Stimulated activated CD4-positive, alpha-beta T cell treated with anti-CD3 and anti-CD28 coated beads, Interleukin-15, amount 100 ng/mL, for 48 hours (primary cell): Measurements from ENCODE around the gene STN1.

Experiments
- DNase-seq, 2 donors: peaks; one replicate each; pipeline ENCODE4 v3.0.0-alpha.2; 2020; ENCODE audit warnings: low read depth in 2 of 2

Gene STN1, protein sequence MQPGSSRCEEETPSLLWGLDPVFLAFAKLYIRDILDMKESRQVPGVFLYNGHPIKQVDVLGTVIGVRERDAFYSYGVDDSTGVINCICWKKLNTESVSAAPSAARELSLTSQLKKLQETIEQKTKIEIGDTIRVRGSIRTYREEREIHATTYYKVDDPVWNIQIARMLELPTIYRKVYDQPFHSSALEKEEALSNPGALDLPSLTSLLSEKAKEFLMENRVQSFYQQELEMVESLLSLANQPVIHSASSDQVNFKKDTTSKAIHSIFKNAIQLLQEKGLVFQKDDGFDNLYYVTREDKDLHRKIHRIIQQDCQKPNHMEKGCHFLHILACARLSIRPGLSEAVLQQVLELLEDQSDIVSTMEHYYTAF

DNA sequence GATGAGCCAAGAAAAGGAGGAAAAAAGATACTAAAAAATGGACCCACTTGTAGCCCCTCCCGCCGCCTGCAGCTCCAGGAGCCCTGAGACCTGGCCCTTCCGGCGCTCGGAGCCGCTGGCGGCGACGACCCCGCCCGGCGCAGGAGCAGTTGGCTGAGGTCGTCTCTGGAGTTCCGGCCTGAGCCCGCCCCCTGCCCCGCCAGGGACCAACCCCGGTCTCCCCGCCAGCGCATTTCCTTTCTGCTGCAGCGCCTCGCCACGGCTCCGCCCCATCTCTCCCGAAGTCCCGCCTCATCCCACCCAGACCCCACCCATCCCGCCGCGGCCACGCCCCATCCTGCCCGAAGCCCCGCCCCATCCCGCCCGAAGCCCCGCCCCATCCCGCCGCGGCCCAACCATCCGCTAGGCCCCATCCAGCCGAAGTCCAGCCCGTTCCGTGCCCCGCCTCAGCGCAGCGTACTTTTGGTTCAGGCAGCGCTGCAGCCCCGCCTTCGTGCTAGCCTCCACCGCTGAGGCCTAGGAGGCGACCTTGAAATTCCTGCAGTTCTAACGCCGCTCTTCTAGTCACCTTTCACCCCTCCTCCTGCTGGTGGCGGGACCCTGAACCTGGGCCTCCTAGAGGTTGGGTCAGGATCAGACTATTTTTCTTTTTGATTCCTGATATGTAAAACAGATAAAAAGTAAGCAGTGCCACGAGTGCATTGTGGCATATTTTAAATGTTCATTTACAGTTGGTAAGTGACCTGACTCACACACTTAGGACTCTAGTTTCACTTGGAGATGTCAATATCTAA, at the start of gene STN1:
STN1 (minus strand) TSS at position 132 of the 794 bp plus-strand sequence. CDS start 590 bp downstream, outside the sequence.
- DNase-seq: peak; percentile 94 to 96

DNA sequence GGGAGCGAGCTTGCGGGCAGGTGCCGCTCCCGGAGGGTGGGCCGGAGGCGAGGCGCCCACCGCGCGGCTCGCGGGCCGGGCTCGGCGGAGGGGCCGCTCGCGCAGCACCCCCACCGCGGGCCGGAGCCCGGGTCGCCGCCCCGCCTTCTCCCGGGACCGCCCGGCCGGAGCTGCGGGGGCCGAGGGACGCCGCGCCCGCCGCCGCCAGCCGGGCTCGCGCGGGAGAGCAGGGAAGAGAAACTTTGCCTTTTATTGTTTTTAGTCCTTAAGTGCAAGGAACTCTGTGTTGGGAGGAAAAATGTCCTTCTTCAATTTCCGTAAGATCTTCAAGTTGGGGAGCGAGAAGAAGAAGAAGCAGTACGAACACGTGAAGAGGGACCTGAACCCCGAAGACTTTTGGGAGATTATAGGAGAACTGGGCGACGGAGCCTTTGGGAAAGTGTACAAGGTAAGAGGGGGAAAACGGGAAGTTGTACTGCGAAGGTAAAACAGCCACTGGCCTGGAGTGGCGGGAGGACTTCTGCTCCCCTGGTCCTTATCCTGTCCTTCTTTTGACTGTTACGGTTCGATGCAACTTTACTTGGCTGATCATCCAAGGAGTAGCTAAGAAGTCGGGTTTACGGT, 49.6 kb upstream of the STN1 start:
- DNase-seq: no peak

DNA sequence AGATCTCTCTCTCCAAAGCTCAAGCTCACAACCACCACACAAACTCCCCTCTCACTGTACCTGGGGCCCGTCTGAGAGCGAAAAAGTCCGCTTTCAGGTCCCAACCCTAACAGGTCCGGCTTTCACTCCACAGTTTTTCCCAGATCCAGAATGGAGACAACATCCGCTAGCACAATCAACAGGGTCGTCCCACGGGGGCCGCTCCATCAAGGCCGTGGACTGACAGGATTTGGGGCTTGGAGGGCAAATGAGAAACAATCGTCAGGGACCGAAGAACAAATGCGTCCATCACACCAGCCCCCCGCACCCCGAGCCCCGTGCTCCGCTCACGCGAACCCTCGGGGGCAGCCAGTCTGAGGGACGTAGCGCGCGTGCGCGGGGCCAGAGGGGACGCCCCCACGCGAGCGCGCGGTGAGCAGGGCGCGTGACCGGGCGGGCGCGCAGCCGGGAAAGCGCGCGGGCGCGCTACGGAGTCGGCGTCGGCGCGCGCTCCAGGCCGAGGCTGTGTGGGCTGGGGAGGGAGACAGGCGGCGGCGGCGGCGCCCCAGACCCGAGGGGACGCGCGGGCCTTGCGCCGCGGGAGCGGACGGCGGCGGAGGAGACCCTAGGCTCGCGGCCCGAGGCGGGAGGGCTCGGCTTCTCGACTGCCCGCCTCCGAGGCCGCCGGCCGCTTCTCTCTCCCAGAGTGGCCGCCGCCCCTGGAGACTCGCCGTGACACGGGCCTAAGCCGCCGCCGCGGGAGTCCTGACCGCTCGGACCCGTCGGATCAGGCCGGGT, 48.9 kb upstream of the STN1 start, which contains the start of gene SLK:
SLK (plus strand) TSS at position 470 of the 777 bp plus-strand sequence. CDS start 606 bp downstream, outside the sequence.
- peak; percentile 55 to 74 for DNase-seq

DNA sequence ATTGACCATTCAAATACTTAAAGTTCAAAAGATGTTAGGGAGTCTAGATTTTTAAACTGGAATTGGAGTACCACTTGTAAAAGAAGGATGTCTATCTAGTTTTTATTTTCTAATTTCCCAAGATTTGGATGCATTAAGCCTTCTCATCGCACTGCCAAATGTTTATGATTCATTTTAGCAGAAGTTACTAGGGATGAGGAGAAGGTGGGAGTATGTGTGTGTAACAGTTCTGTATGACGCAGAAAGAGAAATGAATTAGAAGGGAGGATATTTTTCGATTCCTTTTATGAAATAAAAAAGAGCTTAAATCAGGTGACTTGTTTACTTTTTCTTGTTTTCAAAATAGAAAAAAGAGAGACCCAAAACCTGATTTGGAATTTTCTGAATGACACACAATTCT, 42.1 kb upstream of the STN1 start:
- no peak for DNase-seq

DNA sequence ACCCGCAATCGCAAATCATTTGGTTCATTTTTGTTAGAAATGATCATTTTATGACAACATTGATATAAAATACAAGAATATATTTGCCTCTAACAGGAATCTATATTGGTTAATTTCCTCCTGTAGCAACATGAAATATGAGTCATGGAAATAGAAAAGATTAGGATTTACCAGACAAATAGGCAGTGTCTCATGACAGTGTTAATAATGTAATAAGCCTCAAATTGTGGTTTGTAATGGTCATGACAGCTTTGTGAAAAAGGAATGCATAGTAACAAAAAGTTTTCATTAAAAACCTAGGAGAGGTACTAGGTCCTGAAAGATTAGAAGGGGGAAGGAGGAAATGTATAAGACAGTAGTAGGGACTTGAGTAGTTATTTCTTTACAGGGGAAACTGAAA, 41.0 kb upstream of the STN1 start:
- no peak for DNase-seq

DNA sequence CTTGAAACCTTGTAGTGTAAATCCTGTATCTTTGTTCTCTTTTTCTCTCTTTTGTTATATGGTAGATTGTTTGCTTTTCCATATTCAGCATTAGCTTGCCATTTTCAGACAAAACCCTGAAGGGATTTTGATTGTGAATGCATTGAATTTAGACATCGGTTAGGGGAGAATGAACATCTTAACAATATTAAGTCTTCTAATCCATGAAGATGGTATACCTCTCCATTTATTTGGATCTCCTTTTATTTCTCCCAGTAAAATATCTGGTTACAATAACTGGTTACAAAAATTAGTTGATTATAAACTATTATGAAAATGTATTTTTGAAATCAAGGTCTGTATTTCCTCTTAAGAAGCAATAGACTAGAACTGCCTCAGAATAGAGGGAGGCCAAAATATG, 36.6 kb upstream of the STN1 start:
- no peak for DNase-seq

DNA sequence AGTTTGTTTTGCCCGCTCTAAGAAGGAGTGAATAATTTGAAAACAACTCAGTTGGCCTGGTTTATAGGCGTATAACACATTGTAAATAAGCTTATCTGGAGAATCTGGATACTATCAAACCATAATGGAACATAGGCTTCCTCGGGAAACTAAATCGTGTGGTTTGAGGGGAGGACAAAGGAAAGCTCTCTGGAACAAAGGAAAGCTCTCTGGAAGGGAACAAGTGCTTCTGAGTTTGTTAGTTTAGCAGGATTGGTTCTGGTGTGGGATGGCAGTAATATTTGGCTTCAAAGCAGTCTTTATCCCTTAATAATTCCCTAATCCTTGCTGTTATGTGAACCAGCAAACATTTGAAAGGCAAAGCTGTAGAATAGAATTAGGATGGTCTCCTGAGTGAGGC, 34.0 kb upstream of the STN1 start:
- DNase-seq: no peak

DNA sequence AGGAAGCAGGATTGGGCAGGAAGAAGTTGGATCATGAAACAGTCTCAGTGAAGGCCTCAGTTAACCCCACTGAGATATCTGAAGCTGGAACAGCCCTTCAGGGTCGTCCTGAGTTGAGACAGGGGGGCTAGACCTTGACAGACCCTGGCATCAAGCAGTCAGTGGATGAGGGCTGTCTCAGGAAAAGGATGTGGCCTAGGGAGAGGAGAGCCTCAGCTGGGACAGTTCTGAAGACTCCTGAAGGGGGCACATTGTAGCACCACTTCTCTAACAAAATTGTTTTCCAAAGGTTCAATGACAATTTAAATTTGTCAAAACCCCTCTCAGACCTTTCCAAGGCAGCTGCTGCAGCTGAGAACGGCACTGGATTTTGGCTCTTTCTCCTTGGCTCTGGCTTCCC, 33.2 kb upstream of the STN1 start:
- no peak for DNase-seq

DNA sequence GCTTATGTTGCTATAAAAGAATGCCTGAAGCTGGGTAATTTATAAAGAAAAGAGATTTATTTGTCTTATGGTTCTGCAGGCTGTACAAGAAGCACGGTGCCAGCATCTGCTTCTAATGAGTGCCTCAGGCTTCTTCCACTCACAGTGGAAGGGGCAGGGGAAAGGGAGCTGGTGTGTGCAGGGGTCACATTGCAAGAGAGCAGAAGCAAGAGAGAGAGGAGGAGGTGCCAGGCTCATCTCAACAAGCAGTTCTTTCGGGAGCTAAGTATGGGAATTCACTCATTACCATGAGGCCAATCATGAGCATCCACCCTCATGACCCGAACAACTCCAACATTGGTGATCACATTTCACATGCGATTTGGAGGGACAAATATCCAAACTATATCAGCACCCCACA, 31.7 kb upstream of the STN1 start:
- no peak for DNase-seq

DNA sequence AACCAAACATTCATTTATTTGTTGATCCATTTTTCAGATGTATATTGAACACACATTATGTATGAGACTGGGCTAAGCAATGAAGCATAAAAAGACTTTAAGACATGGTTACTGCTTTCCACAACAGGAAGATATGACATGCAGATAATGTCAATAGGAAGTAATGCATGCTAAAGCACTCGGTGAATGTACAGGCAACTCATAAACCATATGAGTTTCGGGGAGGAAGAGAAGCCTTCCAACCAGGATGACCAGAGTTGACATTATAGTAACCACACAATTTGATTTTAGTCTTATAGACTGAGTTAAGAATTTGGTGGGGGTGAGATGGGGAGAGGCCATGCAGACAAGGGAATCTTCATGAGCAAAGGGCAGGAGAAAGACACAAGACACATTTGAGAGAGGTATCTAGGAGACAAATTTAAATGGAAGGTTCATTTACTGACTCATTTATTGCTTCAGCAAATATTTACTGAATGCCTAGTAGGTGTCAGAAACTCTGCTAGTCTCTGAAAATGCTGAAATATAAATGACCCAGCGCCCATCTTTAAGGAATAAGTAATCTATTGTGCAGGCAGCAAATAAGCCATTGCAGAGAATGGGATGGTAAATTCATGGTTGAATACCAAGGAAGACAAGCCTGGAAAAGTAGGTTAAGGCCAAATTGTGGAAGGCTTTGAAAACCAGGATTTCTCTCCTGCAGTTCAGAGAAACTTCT, 30.0 kb upstream of the STN1 start:
- no peak for DNase-seq

DNA sequence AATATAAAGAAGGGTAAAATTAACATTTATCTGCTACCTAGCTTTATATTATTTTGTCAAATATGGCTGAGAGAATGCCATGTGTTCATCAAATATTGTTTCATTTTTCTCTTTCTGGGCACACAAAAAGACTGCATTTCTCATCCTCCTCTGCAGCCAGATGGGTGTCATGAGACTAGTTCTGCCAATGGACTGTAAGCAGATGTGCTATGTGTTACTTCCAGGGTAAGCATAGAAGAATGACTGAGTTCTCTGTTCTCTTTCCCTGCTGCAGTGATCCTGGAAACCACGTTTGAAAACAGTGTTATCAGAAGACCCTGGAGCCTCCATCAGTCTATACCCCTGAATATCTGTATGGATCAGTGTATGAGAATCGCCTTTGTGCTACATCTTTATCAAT, 24.9 kb upstream of the STN1 start:
- no peak for DNase-seq

DNA sequence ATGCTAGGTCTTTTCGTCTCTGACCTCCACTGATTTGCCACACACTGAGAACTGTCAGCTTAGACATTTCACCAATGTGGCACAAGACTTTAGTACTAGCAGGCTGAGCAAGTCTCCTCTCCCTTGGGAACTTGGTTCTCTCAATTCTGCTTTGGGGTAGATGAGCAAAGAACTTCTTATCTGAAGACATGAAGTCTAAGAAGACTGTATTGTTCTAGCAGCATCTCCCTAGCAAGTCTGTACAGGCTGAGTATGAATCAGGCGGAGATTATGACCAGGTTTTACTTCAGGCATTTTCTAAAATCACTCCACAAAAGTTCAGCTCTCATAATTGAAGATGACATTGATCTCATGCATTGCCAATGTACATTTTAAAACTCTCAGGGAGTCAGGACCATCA, 23.8 kb upstream of the STN1 start:
- DNase-seq: no peak

DNA sequence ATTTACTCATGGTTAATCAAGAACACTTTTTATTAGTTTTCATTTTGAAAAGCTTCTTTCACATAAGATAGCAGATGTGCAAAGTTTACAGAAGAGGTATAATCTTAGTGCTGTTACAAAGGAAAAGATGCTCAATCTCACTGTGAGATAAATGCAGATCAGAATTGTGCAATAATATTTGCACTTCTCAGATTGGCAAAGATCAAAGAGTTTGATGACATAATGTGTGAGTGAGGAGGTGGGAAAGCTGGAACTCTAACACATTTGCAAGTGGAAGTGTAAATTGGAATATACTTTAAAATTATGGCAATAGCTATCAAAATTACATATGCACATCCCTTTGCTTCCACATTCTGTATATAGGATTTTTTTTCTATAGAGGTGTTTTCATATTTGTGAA, 21.5 kb upstream of the STN1 start:
- no peak for DNase-seq

DNA sequence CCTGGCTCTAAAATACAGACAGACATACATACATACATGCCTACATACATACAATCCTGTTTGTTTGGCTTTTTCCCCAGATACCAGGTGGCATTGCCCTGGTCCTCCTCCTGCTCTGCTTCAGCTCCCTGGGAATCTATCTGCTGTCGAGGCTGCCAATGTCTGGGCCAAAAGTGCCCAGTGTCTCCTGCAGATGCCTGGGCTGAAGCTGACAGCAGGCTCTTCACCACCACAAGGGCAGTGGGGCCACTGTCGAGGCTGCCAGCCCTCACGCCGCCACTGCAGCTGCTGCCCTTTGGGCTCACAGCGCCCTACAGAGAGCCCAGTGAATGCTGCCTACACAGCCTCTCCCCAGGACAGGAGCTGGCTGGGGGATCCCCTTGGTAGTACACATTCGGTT, 18.0 kb upstream of the STN1 start:
- no peak for DNase-seq

DNA sequence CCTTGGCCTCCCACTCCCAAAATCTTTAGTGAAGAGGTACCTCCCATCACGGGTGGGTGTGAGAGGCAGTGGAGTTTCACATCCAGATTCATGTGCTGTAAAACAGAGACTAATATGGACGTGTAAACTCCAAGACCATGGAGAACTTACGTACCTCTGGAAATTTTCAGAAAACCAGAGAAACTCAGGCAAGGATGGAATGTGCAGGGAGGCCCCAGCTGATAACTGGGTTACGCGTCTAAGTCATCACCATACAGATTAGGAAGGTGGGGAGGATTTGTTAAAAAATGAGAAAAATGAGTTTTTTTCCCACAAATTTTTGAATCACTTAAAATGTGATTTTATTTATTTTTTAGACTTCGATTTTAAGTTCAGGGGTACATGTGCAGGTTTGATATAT, 16.3 kb upstream of the STN1 start:
- DNase-seq: no peak

DNA sequence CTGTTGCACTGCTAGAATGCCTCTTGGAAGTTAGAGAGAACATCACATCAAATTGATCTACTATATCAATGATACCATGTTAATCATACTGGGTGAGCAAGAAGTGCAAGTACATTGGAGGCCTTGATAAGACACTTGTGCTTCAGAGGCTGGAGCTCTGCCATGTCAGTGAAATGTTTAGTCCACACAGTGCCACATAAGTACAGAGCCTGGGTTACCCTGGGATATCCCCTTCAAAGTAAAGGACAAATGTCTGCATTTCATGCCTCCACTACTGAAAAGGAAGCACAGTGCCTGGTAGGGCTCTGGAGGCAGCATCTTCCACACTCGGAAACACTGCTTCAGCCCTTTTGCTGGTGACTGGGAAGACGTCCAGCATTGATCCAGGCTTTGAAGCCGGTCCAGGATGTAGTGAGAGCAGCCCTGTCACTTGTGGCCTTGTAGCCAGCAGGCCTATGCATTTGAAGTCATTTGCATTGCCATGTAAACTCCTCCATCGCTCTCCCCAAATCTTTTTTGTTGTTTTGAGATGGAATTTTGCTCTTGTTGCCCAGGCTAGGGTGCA, 15.7 kb upstream of the STN1 start:
- no peak for DNase-seq

DNA sequence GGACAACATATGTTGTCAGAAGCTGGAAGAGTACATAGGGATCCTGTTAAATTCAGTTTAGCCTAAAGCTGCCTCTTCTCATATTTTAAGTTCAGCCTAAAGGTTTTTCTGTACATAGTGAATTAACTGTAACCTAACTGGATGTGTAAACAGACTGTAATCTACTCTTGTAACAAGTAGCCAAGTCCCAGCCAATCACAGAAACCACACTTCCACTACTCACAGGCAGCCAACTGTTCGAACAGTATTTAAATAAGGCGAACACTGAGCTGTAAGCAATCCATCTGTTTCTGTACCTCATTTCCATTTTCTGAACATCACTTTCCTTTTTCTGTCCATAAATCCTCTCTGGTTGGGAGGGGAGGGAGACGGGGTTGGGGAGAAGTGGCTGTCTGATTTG, 15.0 kb upstream of the STN1 start:
- DNase-seq: no peak

DNA sequence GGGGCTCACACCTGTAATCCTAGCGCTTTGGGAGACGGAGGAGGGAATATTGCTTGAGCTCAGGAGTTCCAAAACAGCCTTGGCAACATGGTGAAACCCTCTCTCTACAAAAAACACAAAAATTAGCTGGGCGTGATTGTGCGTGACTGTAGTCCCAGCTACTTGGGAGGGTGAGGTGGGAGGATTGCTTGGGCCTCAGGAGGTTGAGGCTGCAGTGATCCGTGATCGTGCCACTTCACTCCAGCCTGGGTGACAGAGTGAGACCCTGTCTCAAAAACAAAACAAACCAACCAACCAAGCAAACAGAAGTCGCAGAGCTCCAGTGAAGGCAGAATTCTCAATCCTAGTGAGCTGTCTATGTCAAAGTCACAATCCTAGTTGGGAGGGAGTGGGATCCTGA, 14.3 kb upstream of the STN1 start:
- no peak for DNase-seq

DNA sequence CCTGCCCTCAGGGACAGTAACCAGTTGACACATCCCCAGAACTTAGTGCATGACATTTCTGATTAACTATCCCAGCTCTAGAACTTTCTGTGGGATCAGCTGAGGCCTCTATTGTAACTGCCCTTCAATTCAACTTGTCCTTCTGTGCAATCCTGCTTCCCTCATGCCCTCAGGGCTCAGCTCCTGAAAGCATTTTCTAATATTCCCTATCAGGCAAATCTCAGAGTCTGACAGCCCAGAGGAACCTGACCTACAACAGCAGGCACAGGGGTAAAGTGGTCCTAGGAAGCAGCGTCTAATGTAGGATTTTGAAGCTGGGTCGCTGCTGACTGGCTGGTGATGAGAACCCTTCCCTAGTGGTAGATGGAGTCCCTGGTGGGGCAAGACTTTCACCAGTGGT, 13.6 kb upstream of the STN1 start:
- no peak for DNase-seq

DNA sequence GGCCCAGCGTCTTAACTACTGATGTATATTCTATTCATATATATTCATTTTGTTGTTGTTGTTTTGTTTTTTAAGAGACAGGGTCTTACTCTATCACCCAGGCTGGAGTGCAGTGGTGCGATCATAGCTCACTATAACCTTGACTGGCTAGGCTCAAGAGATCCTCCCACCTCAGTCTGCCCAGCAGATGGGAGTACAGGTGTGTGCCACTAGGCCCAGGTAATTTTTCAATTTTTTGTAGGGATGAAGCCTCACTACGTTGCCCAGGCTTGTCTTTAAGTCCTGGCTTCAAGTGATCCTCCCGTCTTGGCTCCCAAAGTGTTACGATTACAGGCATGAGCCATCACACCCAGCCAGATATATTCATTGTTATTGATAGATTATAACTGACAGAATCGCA, 12.9 kb upstream of the STN1 start:
- no peak for DNase-seq

DNA sequence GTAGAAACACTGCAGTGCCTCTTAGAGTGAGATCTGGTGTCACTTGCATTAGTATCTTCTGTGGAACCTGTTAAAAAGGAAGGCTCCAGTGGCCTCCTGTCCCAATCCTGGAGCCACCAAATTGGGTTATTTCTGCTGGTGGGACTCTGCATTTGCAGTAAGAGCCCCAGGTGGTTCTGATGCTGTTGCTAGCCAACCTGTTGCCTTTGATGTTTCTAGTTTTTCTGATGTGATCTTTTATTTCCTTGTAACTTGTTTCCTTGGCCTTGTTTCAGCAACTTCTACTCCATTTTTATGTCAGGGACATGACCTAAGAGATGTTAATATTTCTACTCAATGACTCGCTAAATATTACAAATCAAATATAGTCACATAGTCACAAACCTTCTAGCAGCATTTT, 12.5 kb upstream of the STN1 start:
- no peak for DNase-seq
